HEK293T (cell line): ENCODE results near the gene GLB1L3.

Experiments
- FOXK2 ChIP-seq: fragments of 450-650 bp; IDR thresholded peaks from 2 replicates; pipeline ENCODE4 v1.6.1; 2016; ENCODE audit warnings: mild to moderate bottlenecking
- SP1 ChIP-seq: fragments of 450-650 bp; IDR thresholded peaks from 2 replicates; pipeline ENCODE4 v1.6.1; 2017

GRCh38 chr11:134260983-134261382, 15.2 kb upstream of the GLB1L3 start:
- TF ChIP-seq SP1 (no peak), FOXK2 (no peak)
